ENCODE measurements around the gene ADAMTS19.

- TF ChIP-seq GATA2 (IDR thresholded peaks at IDR 0.05; ENCODE audit: low read depth, low read length) = no peak
- no peak for TF ChIP-seq GATA3 (IDR thresholded peaks at IDR 0.05; ENCODE audit: low read depth, low read length)
These were observed 308.6 kb downstream of the ADAMTS19 start for GRCh38 chr5:129768735-129769134.

Measured in SH-SY5Y (cell line).